Fibroblast of gingiva (primary cell): ENCODE results near the gene GPATCH4.
"Not testable (repeated sequence)": the region's sequence is repeated elsewhere in the genome, so short reads cannot be mapped to it uniquely, and the experiment has no call there.

ENCODE experiments used
- DNase-seq: peaks from one replicate; pipeline ENCODE4 v3.0.0-alpha.2; 2011; ENCODE audit warnings: low read depth

GPATCH4 gene

GRCh38 chr1:156626079-156626438 is 24.8 kb upstream of the GPATCH4 start:
- DNase-seq = no peak

GRCh38 chr1:156625436-156626078 is 24.3 kb upstream of the GPATCH4 start:
- no peak for DNase-seq

- DNase-seq = no peak
Observed at GRCh38 chr1:156624814-156625435, 23.6 kb upstream of the GPATCH4 start.

- DNase-seq = no peak
Observed at GRCh38 chr1:156623946-156624813, 22.9 kb upstream of the GPATCH4 start.

- DNase-seq = no peak
Observed at GRCh38 chr1:156622581-156623297, 21.5 kb upstream of the GPATCH4 start.

GRCh38 chr1:156619582-156619955 is 18.3 kb upstream of the GPATCH4 start:
- no peak for DNase-seq

- no peak for DNase-seq
Observed at GRCh38 chr1:156618853-156619581, 17.7 kb upstream of the GPATCH4 start, which contains the start of gene HAPLN2. Gene HAPLN2 (plus strand): TSS chr1:156619415. CDS start chr1:156623491, 4,076 bp downstream.

GRCh38 chr1:156616463-156616862 is 15.2 kb upstream of the GPATCH4 start:
- no peak for DNase-seq

GRCh38 chr1:156615946-156616345 is 14.7 kb upstream of the GPATCH4 start:
- DNase-seq = no peak

GRCh38 chr1:156612666-156613065 is 11.4 kb upstream of the GPATCH4 start:
- no peak for DNase-seq

- DNase-seq = not testable (repeated sequence)
Observed at GRCh38 chr1:156610072-156610471, 8.8 kb upstream of the GPATCH4 start.

GRCh38 chr1:156608981-156609380 is 7.7 kb upstream of the GPATCH4 start:
- DNase-seq = no peak

GRCh38 chr1:156608036-156608674 is 6.9 kb upstream of the GPATCH4 start:
- peak; percentile 63 for DNase-seq

- not testable (repeated sequence) for DNase-seq
Observed at GRCh38 chr1:156607344-156607743, 6.1 kb upstream of the GPATCH4 start.

- no peak for DNase-seq
Observed at GRCh38 chr1:156602557-156602993, 1.3 kb upstream of the GPATCH4 start.

GRCh38 chr1:156601892-156602291 is 613 bp upstream of the GPATCH4 start:
- no peak for DNase-seq

- no peak for DNase-seq
Observed at GRCh38 chr1:156600733-156601121, 552 bp downstream of the GPATCH4 start.

- DNase-seq = no peak
Observed at GRCh38 chr1:156599811-156600210, 1.5 kb downstream of the GPATCH4 start.

- no peak for DNase-seq
Observed at GRCh38 chr1:156598731-156599432, 2.4 kb downstream of the GPATCH4 start.

GRCh38 chr1:156598125-156598524 is 3.2 kb downstream of the GPATCH4 start:
- DNase-seq = no peak
